DND-41 (cell line): ENCODE measurements around the gene ALG11.

Experiments
- ATAC-seq: fragments of 200-7000 bp; cut with Tn5 transposase; 3 replicates; pipeline ENCODE4 v1.9.1; 2021; ENCODE audit warnings: low read depth; ENCODE audit not compliant: insufficient read depth
- DNase-seq: peaks from one replicate; pipeline ENCODE4 v3.0.0-alpha.2; 2020
- H2AFZ ChIP-seq: 2 replicates; pipeline ENCODE4 v1.6.0; 2012; ENCODE audit warnings: low read depth, low read length
- H3K27ac ChIP-seq: 2 replicates; pipeline ENCODE4 v1.5.1; 2012; ENCODE audit warnings: low read length, inconsistent platforms
- H3K27me3 ChIP-seq: fragments of 200-600 bp; sonication (generic); 2 replicates; pipeline ENCODE4 v1.6.0; 2012; ENCODE audit warnings: low read length, mild to moderate bottlenecking, inconsistent platforms; ENCODE audit not compliant: insufficient read depth, poor library complexity
- H3K36me3 ChIP-seq: 2 replicates; pipeline ENCODE4 v1.5.1; 2012; ENCODE audit warnings: low read length, inconsistent platforms; ENCODE audit not compliant: insufficient read depth
- H3K4me1 ChIP-seq: 2 replicates; pipeline ENCODE4 v1.5.1; 2012; ENCODE audit warnings: mild to moderate bottlenecking, low read length; ENCODE audit not compliant: insufficient read depth
- H3K4me2 ChIP-seq: 2 replicates; pipeline ENCODE4 v1.6.0; 2012; ENCODE audit warnings: mild to moderate bottlenecking, moderate library complexity, low read length, inconsistent platforms; ENCODE audit not compliant: insufficient read depth
- H3K4me3 ChIP-seq, 2 experiments: fragments of 200-600 bp in 1 of 2; shearing (Covaris generic) in 1 of 2; 2 replicates each; pipeline ENCODE4 v1.5.1; 2012 to 2016; ENCODE audit warnings: inconsistent platforms in 2 of 2, low read length in 2 of 2, mild to moderate bottlenecking in 2 of 2, low read depth in 1 of 2, moderate library complexity in 1 of 2
- H3K79me2 ChIP-seq: 2 replicates; pipeline ENCODE4 v1.6.0; 2012; ENCODE audit warnings: low read length, inconsistent platforms; ENCODE audit not compliant: insufficient read depth
- H3K9ac ChIP-seq: 2 replicates; pipeline ENCODE4 v1.6.0; 2012; ENCODE audit warnings: low read depth, mild to moderate bottlenecking, inconsistent platforms, low read length, moderate library complexity
- H3K9me3 ChIP-seq: 2 replicates; pipeline ENCODE4 v1.5.1; 2012; ENCODE audit warnings: low read length, moderate library complexity, mild to moderate bottlenecking, inconsistent platforms; ENCODE audit not compliant: insufficient read depth, severe bottlenecking
- H4K20me1 ChIP-seq: 2 replicates; pipeline ENCODE4 v1.6.0; 2012; ENCODE audit warnings: low read length; ENCODE audit not compliant: insufficient read depth
- EZH2 ChIP-seq: IDR thresholded peaks from 3 replicates; pipeline ENCODE4 v1.6.1; 2012; ENCODE audit warnings: borderline replicate concordance, low read depth, mild to moderate bottlenecking, moderate library complexity, low read length, inconsistent platforms; ENCODE audit not compliant: severe bottlenecking
- TF ChIP-seq, protein P1 (sequence below): IDR thresholded peaks from 2 replicates; pipeline ENCODE4 v1.5.1; 2012; ENCODE audit warnings: borderline replicate concordance, low read length, moderate library complexity, mild to moderate bottlenecking; ENCODE audit not compliant: poor library complexity, severe bottlenecking; ENCODE audit errors: extremely low read depth

The ALG11 gene

DNA sequence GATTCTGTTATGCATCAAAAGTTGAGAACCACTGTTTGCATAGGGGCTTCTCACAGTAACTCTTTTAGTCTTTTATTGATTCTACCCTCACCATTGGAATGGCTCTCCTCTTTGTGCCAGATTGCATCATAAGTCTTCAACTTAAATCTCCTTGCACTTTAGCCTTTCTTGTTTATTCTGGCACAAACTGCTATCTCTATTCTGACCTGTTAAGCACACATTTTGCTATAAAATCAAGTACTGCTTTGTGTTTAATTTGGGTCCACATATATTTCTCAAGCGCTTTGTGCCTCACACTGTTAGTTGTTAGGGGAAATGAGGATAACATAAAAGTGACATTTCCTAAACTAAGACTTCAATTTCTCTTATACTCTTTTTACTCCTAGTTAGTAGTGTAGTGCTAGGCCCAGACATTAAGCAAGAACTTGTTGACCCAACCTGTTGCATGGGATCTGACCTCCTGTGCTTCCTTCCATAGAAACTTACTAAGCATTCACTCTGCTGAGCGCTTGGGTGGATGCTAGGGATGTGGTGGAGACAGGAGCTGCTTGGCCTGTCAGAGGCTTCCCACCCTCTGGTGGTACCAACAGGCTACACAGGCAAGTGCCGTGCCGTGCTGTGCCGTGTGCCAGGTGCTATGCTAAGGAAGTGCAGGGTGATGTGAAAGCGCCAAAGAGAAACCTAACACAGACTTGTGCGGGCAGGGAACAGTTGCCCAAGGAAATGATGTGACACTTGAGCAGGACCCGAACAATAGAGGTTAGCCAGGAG is 13.5 kb downstream of the ALG11 start:
- Histone ChIP-seq H3K27me3 (no peaks in the 10 kb centered on the region), H3K4me1 (no peaks in the 10 kb centered on the region), H3K79me2 (peaks cover 8% of the 10 kb centered on the region), H3K4me3 (no peak overlapping the region), H3K27ac (no peak overlapping the region), H4K20me1 (peaks cover 16% of the 10 kb centered on the region), H3K36me3 (peaks cover 61% of the 10 kb centered on the region), H3K9me3 (no peaks in the 10 kb centered on the region), H3K9ac (no peak overlapping the region), H2AFZ (no peak overlapping the region), H3K4me2 (no peak overlapping the region)
- DNase-seq (no peak), ATAC-seq (no peak)
- TF ChIP-seq, protein P1, sequence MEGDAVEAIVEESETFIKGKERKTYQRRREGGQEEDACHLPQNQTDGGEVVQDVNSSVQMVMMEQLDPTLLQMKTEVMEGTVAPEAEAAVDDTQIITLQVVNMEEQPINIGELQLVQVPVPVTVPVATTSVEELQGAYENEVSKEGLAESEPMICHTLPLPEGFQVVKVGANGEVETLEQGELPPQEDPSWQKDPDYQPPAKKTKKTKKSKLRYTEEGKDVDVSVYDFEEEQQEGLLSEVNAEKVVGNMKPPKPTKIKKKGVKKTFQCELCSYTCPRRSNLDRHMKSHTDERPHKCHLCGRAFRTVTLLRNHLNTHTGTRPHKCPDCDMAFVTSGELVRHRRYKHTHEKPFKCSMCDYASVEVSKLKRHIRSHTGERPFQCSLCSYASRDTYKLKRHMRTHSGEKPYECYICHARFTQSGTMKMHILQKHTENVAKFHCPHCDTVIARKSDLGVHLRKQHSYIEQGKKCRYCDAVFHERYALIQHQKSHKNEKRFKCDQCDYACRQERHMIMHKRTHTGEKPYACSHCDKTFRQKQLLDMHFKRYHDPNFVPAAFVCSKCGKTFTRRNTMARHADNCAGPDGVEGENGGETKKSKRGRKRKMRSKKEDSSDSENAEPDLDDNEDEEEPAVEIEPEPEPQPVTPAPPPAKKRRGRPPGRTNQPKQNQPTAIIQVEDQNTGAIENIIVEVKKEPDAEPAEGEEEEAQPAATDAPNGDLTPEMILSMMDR, result no peak
- no peak for TF ChIP-seq EZH2

DNA sequence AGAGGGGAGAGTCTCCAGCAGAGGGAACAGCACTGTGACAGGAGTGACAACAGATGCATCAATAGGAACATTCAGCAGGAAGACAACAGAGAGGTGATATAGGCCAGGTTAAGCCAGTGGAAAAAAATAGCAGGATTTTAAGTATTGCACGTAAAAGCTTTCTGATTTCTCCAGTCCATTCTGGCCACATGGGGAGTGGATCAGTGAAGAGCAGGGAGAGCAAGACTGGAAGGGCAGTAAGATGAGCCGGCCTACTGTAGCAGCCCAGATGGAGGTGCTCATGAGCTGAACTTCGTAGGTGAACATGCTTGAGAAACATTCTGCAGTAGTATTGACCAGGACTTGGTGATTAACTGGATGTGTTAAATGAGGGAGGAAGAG is 14.0 kb downstream of the ALG11 start:
- Histone ChIP-seq H4K20me1 (peaks cover 17% of the 10 kb centered on the region), H3K4me3 (no peak overlapping the region), H3K27ac (no peak overlapping the region), H3K79me2 (peaks cover 4% of the 10 kb centered on the region), H3K4me1 (no peaks in the 10 kb centered on the region), H3K4me2 (no peak overlapping the region), H3K9me3 (no peaks in the 10 kb centered on the region), H2AFZ (no peak overlapping the region), H3K9ac (no peak overlapping the region), H3K36me3 (peaks cover 56% of the 10 kb centered on the region), H3K27me3 (no peaks in the 10 kb centered on the region)
- ATAC-seq (no peak), DNase-seq (no peak)
- TF ChIP-seq EZH2, result no peak
- TF ChIP-seq, protein P1, result peak; percentile 22

DNA sequence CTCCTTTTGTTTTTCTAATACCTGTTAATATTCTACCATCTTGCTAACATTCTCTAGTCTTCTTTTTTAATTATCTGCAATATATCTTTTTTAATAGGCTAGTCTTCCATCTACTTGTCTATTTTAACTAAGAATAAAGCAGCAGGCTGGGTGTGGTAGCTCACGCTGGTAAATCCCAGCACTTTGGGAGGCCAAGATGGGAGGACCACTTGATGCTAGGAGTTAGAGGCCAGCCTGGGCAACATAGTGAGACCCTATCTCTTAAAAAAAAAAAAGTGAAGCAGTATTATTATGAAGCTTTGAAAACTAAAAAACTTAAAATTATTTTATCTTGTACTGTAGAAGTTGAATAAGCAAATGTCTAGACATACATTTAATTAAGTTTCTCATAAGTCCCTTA is 15.6 kb downstream of the ALG11 start:
- peaks cover 43% of the 10 kb centered on the region; the same call in 1 of the 2 replicates for H3K36me3 ChIP-seq
- ATAC-seq, result no peak

More for the DNA sequence above, 15.6 kb downstream of the ALG11 start:
- Histone ChIP-seq H3K9me3 (no peaks in the 10 kb centered on the region), H3K4me1 (no peaks in the 10 kb centered on the region), H3K79me2 (peaks cover 4% of the 10 kb centered on the region), H4K20me1 (peaks cover 15% of the 10 kb centered on the region), H3K27me3 (no peaks in the 10 kb centered on the region), H3K27ac (no peak overlapping the region), H3K4me2 (no peak overlapping the region), H3K9ac (no peak overlapping the region), H3K4me3 (no peak overlapping the region), H2AFZ (no peak overlapping the region)
- TF ChIP-seq EZH2, result no peak
- TF ChIP-seq, protein P1, result no peak
- DNase-seq, result no peak
